ENCODE measurements around the gene GLMN. TPM values are rescaled to one million over a fixed set of nuclear protein-coding genes. Genes with fewer than 3 reads are reported as not detected.
"Not testable (repeated sequence)": the region's sequence is repeated elsewhere in the genome, so short reads cannot be mapped to it uniquely, and the experiment has no call there.

GLMN gene
- total RNA-seq, 1 experiment from 2014 or later = 23.2 TPM

DNA sequence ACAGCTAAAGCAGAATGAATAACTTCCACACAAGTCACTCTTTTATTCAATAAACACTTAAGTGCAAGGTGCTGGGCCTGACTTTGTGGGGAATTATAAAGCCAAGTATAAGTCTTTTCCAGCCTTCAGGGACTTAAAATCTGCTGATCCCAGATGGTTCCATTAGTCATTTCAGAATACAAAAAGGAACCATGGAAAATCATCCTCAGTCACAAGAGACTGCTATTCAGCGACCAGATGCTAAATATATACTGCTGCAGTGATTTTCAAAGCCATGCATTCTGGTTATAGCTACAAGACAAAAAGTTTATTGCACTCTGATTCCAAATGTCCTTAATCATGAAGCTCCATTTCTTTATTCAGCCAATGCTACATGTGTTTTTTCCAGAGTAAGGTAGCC, 25.7 kb downstream of the GLMN start:
- Histone ChIP-seq H3K27me3 (ENCODE audit: control insufficient read depth, insufficient read depth, low read length) (no peaks in the 10 kb centered on the region), H3K4me3 (ENCODE audit: insufficient read depth, low read depth, low read length) (no peak overlapping the region), H3K36me3 (replicated peaks; ENCODE audit: control insufficient read depth, insufficient read depth, low read length) (peaks cover 2% of the 10 kb centered on the region; the same call in 1 of the 2 replicates)
- no peak for DNase-seq

DNA sequence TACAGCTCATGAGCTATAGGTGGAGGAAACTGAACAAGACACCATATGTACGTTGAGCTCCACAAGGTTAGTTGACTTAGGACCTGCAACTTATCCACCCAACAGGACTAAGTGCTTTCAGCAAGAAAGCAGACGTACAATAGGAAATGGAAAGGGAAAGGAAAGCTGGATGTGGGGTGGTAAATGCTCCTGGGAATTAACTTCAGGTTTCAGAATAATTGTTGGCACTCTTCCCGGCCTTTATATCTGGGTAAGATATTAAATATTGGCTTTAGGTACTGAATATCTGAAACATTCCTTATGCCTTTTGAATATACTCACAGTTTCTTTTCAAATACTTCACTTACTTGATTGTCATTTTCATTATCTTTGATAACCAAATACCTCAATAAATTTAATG, 36.3 kb downstream of the GLMN start:
- Histone ChIP-seq H3K4me3 (ENCODE audit: insufficient read depth, low read depth, low read length) (no peak overlapping the region), H3K27me3 (ENCODE audit: control insufficient read depth, insufficient read depth, low read length) (no peaks in the 10 kb centered on the region), H3K36me3 (replicated peaks; ENCODE audit: control insufficient read depth, insufficient read depth, low read length) (peaks cover 7% of the 10 kb centered on the region)
- no peak for DNase-seq

DNA sequence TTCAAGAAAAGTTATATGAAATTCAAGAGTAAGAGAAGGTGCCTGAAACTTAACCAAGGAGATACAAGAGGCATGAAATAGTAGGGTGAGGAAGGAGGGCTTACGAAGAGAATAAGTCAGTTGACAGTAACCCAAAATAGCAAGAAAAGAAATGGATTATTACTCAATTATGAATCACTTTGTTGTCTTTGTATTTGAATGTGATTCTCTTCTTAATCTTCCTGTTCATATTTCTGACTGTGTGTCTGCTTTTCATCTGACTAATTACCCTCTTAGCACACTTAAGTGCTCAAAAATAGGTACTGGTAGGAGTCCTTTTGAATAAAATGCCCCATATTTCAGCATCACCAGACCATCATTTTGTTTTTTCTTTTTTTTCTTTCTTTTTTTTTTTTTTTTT, 39.4 kb downstream of the GLMN start:
- H3K4me3 ChIP-seq (ENCODE audit: insufficient read depth, low read depth, low read length) = no peak overlapping the region
- peaks cover 7% of the 10 kb centered on the region for H3K36me3 ChIP-seq (replicated peaks; ENCODE audit: control insufficient read depth, insufficient read depth, low read length)
- DNase-seq = no peak
- H3K27me3 ChIP-seq (ENCODE audit: control insufficient read depth, insufficient read depth, low read length) = no peaks in the 10 kb centered on the region

DNA sequence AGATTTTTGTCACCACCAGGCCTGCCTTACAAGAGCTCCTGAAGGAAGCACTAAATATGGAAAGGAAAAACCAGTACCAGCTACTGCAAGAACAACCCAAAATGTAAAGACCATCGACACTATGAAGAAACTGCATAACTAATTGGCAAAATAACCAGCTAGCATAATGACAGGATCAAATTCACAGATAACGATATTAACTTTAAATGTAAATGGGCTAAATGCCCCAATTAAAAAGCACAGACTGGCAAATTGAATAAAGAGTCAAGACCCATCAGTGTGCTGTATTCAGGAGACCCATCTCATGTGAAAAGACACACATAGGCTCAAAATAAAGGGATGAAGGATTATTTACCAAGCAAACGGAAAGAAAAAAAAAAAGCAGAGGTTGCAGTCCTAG, 44.1 kb downstream of the GLMN start:
- H3K36me3 ChIP-seq (replicated peaks; ENCODE audit: control insufficient read depth, insufficient read depth, low read length); DNase-seq; H3K27me3 ChIP-seq (ENCODE audit: control insufficient read depth, insufficient read depth, low read length); H3K4me3 ChIP-seq (ENCODE audit: insufficient read depth, low read depth, low read length): not testable (repeated sequence)

DNA sequence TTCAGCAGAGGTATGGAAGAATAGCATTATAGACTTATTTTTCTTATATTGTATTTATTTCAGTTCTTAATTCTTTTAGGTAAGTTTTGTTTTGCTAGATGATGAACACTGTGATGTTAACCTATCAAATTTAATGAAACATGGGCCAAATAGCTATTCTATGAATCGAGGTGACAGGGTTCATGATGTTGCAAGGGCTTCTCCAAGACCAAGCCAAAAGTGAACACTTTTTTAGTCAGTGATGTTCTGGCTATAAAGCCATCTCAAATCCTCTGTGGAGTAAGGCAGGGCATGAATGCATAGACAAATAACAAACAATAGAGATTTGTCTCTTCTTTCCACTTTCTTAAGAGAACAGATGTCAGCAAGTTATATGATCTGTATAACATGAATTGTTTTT, 54.4 kb downstream of the GLMN start:
- DNase-seq = no peak
- H3K36me3 ChIP-seq (replicated peaks; ENCODE audit: control insufficient read depth, insufficient read depth, low read length) = peaks cover 5% of the 10 kb centered on the region
- no peak overlapping the region for H3K4me3 ChIP-seq (ENCODE audit: insufficient read depth, low read depth, low read length)
- H3K27me3 ChIP-seq (ENCODE audit: control insufficient read depth, insufficient read depth, low read length) = no peaks in the 10 kb centered on the region

DNA sequence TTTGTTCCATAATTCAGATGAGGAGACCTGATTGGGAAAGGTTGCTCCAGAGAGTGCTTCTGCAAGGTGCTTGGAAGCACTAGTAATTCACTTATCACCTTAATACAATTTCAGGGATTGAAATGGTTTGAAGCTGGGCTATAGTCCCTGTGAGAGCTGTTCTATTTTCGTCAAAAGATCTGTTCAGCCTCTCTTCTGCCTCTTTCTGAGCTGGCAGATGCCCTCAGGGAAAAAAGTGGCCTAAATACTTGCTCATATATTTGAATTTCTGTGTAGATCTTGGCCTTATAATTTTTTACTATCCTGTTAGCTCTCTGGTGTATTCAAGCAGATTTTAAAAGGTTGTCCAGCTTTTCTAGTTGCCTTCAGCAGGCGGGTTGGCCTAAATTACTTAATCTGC, 58.8 kb downstream of the GLMN start:
- Histone ChIP-seq H3K27me3 (ENCODE audit: control insufficient read depth, insufficient read depth, low read length) (no peaks in the 10 kb centered on the region), H3K36me3 (replicated peaks; ENCODE audit: control insufficient read depth, insufficient read depth, low read length) (no peaks in the 10 kb centered on the region), H3K4me3 (ENCODE audit: insufficient read depth, low read depth, low read length) (no peak overlapping the region)
- no peak for DNase-seq

DNA sequence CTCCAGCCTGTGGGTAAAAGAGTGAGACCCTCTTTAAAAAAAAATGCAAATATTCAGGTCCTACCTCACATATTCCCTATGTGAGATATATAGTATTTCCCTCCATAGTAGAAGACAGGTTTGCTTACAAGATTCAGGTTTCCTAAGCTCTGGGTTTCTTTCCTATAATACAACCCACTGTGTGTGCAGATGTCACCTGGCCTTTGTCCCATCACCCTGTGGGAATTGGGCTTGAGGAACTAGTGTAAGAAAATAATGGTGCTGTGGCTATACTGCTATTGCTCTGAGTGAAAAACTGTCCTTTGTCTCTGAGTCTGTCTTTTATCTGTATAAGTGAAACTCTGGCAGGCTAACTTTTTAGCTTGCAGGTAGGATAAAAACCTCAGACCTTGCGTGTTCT, 68.1 kb downstream of the GLMN start:
- DNase-seq = no peak
- H3K27me3 ChIP-seq (ENCODE audit: control insufficient read depth, insufficient read depth, low read length) = no peaks in the 10 kb centered on the region
- no peaks in the 10 kb centered on the region for H3K36me3 ChIP-seq (replicated peaks; ENCODE audit: control insufficient read depth, insufficient read depth, low read length)
- H3K4me3 ChIP-seq (ENCODE audit: insufficient read depth, low read depth, low read length) = no peak overlapping the region

DNA sequence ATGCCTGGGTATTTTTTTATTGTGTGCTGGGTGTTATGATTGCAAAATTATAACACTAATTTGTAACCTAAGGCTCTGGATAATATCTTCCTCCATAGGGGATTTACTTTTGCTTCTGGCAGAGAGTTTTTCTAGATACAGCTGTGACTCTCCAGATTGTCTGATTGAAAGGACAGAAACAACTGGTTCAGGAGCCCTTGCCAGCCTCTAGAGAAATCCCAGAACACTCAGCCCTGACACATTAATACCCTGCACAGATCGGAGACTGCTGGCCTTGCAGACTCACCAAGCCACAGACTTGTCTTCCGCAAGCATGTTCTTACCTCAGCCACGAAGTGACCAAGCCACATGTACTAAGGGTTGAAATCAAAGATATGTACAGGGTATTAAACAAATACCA, 70.4 kb downstream of the GLMN start:
- Histone ChIP-seq H3K27me3 (ENCODE audit: control insufficient read depth, insufficient read depth, low read length) (no peaks in the 10 kb centered on the region), H3K36me3 (replicated peaks; ENCODE audit: control insufficient read depth, insufficient read depth, low read length) (no peaks in the 10 kb centered on the region), H3K4me3 (ENCODE audit: insufficient read depth, low read depth, low read length) (no peak overlapping the region)
- DNase-seq = no peak

DNA sequence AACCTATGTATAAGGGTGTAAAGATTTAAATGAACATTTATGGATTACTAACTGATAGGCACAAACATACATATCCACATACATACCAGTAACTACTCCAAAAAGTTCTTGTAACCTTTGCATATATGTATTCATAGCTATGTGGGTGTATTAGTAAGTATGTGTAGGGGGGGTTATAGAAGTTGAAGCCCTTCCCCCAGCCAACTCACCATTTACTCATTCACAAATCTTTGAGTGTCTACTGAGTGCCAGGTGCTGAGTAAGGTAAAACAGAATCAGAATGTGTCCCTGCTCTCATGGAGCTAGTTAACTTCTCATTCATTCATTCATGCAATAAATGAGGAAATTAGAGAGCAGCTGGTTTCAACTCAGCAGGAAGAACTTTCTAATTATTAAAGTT, 79.8 kb downstream of the GLMN start:
- DNase-seq = no peak
- Histone ChIP-seq H3K36me3 (replicated peaks; ENCODE audit: control insufficient read depth, insufficient read depth, low read length) (no peaks in the 10 kb centered on the region), H3K27me3 (ENCODE audit: control insufficient read depth, insufficient read depth, low read length) (no peaks in the 10 kb centered on the region), H3K4me3 (ENCODE audit: insufficient read depth, low read depth, low read length) (no peak overlapping the region)

DNA sequence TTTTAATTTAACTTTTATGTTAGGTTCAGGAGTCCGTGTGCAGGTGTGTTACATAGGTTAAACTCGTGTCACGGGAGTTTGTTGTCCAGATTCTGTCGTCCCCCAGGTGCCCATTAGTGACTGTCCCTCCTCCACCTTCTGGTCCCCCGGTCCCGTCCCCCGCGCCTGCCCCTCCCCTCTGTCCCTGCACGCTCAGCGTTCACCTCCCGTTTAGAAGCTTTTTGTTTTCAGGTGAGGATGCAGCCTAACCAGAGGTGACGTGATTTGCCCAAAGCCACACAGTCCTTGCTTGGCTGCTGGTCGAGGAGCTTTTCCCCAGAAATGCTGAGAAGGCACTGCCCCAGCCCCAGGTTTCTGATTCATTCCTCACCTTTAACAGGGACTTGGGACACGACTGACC, 80.2 kb downstream of the GLMN start:
- DNase-seq = peak; percentile 34
- Histone ChIP-seq H3K4me3 (ENCODE audit: insufficient read depth, low read depth, low read length) (no peak overlapping the region), H3K36me3 (replicated peaks; ENCODE audit: control insufficient read depth, insufficient read depth, low read length) (no peaks in the 10 kb centered on the region), H3K27me3 (ENCODE audit: control insufficient read depth, insufficient read depth, low read length) (no peaks in the 10 kb centered on the region)

DNA sequence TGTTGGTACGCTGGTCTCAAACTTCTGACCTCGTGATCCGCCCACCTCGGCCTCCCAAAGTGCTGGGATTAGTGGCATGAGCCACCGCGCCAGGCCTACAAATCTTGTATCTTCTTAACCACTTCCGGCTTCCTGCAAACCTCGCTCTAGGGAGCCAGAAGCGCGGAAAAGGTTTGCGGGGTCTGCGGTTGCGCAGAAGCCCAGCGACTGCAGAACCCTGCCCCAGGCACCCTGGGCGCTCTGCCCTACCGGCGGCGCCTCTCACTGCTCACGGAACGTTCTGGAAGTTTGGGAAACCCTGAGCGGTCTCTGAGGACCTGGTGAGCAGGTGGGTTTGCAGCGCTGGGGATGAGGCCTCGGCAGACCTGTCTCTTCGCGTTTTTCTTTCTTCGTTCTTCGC, 81.1 kb downstream of the GLMN start, which contains the start of gene C1orf146:
Gene C1orf146 (plus strand): TSS at position 195 of the 400 bp plus-strand sequence. CDS start 13,506 bp downstream, outside the sequence.
- Histone ChIP-seq H3K27me3 (ENCODE audit: control insufficient read depth, insufficient read depth, low read length) (no peaks in the 10 kb centered on the region), H3K36me3 (replicated peaks; ENCODE audit: control insufficient read depth, insufficient read depth, low read length) (no peaks in the 10 kb centered on the region), H3K4me3 (ENCODE audit: insufficient read depth, low read depth, low read length) (no peak within 1 kb of the TSS)
- DNase-seq = peak; percentile 15

DNA sequence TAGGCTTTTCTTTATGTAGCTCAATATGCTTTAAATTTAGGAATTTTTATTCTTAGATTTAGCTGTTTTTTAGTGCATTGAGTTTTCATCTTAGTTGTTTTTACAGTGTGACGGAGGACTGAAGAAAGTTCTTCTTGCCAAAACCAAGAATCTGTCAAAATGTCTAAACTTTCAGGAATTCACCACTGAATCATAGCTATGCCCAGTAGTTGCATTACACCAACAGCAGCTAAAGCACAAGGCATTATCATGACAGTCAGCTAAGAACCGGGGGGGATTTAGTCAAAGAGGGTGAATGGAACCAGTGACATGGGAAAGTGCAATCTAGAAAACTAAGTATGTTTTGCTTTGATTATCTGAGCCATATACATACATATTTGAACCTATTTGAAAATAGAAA, 87.6 kb downstream of the GLMN start:
- H3K4me3 ChIP-seq (ENCODE audit: insufficient read depth, low read depth, low read length) = no peak overlapping the region
- DNase-seq = no peak
- no peaks in the 10 kb centered on the region for H3K36me3 ChIP-seq (replicated peaks; ENCODE audit: control insufficient read depth, insufficient read depth, low read length)
- no peaks in the 10 kb centered on the region for H3K27me3 ChIP-seq (ENCODE audit: control insufficient read depth, insufficient read depth, low read length)

DNA sequence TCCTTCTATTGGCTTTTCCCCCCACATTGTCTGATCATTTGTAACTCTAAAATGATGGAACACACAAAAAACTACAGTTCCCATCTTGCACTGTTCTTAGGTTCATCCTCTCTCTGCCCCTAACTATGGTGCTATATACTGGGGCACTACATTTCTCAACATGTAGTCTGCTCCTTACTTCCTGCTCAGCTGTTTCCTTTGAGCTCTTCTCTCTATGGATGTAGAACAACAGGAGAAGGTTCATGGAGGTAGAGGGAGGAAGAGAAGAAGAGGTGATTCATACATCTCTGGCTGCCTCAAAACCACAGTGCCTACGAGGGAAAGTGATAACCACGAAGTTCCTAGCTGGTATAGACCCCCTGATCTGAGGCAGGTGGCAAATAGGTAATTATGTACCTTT, 88.1 kb downstream of the GLMN start:
- no peaks in the 10 kb centered on the region for H3K27me3 ChIP-seq (ENCODE audit: control insufficient read depth, insufficient read depth, low read length)
- H3K4me3 ChIP-seq (ENCODE audit: insufficient read depth, low read depth, low read length) = no peak overlapping the region
- no peaks in the 10 kb centered on the region for H3K36me3 ChIP-seq (replicated peaks; ENCODE audit: control insufficient read depth, insufficient read depth, low read length)
- DNase-seq = no peak

DNA sequence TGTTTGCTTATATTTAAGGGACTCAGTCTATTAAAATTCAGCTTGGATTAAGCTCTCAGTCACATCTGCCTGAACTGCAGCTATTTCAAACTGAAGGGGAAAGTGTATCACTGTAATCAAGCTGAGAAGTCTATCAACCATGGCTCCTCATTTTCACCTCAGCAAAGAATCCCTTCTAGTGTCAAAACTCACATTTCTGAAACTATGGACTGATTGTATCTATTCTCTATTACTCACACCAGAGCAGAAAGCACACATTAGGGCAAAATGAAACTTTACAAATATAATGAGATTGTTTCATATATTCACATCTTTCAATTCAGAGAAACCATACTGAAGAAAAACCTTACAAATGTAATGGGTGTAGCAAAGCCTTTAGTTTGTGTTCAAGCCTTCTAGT, 95.7 kb downstream of the GLMN start:
- H3K36me3 ChIP-seq (replicated peaks; ENCODE audit: control insufficient read depth, insufficient read depth, low read length) = no peaks in the 10 kb centered on the region
- H3K4me3 ChIP-seq (ENCODE audit: insufficient read depth, low read depth, low read length) = no peak overlapping the region
- no peak for DNase-seq
- H3K27me3 ChIP-seq (ENCODE audit: control insufficient read depth, insufficient read depth, low read length) = no peaks in the 10 kb centered on the region

DNA sequence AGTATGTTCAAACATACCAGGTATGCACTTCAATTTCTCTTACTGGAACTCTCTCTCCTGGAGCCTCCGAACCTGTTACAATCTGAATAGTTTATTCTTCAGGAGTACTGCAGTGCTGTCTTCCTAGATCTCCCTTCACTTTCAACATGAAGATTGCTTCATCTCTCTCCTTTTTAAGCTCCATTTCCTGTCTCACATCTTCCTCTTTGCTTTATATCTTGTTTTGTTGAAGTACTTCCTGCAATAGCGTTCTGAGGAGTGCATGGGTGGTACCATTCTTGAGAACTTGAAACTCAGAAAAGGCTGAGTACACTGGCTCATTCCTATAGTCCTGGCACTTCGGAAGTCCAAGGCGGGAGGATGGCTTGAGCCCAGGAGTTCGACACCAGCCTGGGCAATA, 96.8 kb downstream of the GLMN start:
- no peak for DNase-seq
- H3K36me3 ChIP-seq (replicated peaks; ENCODE audit: control insufficient read depth, insufficient read depth, low read length) = no peaks in the 10 kb centered on the region
- no peak overlapping the region for H3K4me3 ChIP-seq (ENCODE audit: insufficient read depth, low read depth, low read length)
- H3K27me3 ChIP-seq (ENCODE audit: control insufficient read depth, insufficient read depth, low read length) = no peaks in the 10 kb centered on the region

Measured in H7 (cell line).